22Rv1 (cell line): Measurements from ENCODE around the gene GLB1L2.

ENCODE experiments used
- H3K27ac ChIP-seq: fragments of 450-650 bp; 2 replicates; pipeline ENCODE4 v1.5.1; 2017
- CTCF ChIP-seq: fragments of 450-650 bp; IDR thresholded peaks from 2 replicates; pipeline ENCODE4 v1.5.1; 2017; ENCODE audit warnings: mild to moderate bottlenecking
- ZFX ChIP-seq: fragments of 450-650 bp; IDR thresholded peaks from 2 replicates; pipeline ENCODE4 v1.6.1; 2017; ENCODE audit warnings: antibody characterized with exemption, borderline replicate concordance

The GLB1L2 gene

GRCh38 chr11:134390706-134391569 is 59.1 kb downstream of the GLB1L2 start:
- peak; percentile 26 for TF ChIP-seq CTCF
- TF ChIP-seq ZFX = no peak
- H3K27ac ChIP-seq = no peak overlapping the region

GRCh38 chr11:134391656-134392055 is 59.9 kb downstream of the GLB1L2 start:
- TF ChIP-seq CTCF (no peak), ZFX (no peak)
- no peak overlapping the region for H3K27ac ChIP-seq

GRCh38 chr11:134392953-134393615 is 61.3 kb downstream of the GLB1L2 start:
- no peak overlapping the region for H3K27ac ChIP-seq
- no peak for TF ChIP-seq ZFX
- no peak for TF ChIP-seq CTCF

- no peak overlapping the region for H3K27ac ChIP-seq
- TF ChIP-seq CTCF = peak; percentile 65
- TF ChIP-seq ZFX = no peak
Measured at GRCh38 chr11:134393638-134394037, 61.9 kb downstream of the GLB1L2 start.

- TF ChIP-seq ZFX (no peak), CTCF (no peak)
- H3K27ac ChIP-seq = no peak overlapping the region
Measured at GRCh38 chr11:134394311-134394710, 62.5 kb downstream of the GLB1L2 start.

GRCh38 chr11:134395002-134395401 is 63.2 kb downstream of the GLB1L2 start:
- no peak for TF ChIP-seq CTCF
- TF ChIP-seq ZFX = no peak
- H3K27ac ChIP-seq = no peak overlapping the region

- no peak for TF ChIP-seq ZFX
- TF ChIP-seq CTCF = no peak
- H3K27ac ChIP-seq = no peak overlapping the region
Measured at GRCh38 chr11:134397304-134398078, 65.7 kb downstream of the GLB1L2 start.
